ENCODE results near the gene DGKQ.

DGKQ gene

DNA sequence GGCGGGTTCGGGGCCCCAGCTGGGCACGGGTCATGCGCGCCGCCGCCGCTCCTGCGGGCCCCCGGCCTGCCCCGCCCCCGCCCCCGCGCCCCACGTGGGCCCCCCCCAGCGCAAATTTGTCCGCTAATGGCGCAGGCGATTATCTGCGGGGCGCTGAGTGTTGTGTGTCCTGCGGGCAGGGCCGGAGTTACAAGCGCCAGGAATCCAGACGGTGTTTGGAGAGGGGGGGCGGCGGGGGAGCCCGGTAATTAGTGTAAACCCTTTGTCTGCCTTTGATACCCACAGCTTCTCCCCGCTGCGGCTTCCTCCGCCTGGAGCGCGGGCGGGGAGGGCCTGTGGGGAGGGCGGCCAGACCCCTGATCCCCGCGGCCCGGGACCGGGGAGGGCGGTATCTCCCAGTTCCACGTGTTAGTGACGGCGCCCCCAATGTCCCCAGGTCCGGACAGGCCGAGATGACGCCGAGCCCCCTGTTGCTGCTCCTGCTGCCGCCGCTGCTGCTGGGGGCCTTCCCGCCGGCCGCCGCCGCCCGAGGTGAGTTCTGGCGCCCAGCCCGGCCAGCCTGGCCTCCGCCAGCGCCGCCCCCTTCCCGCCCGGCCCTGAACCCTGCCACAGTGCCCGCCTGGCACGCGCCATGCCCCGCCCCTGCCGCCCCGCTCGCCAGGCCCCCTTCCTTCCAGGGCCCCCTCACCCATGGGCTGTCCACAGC lies 38.8 kb upstream of the DGKQ start:
- H2AFZ ChIP-seq (ENCODE audit: low read depth, low read length), result no peak overlapping the region
- TF ChIP-seq EZH2phosphoT487 (IDR thresholded peaks at IDR 0.05; ENCODE audit: low read depth), result no peak
- TF ChIP-seq, protein P1, sequence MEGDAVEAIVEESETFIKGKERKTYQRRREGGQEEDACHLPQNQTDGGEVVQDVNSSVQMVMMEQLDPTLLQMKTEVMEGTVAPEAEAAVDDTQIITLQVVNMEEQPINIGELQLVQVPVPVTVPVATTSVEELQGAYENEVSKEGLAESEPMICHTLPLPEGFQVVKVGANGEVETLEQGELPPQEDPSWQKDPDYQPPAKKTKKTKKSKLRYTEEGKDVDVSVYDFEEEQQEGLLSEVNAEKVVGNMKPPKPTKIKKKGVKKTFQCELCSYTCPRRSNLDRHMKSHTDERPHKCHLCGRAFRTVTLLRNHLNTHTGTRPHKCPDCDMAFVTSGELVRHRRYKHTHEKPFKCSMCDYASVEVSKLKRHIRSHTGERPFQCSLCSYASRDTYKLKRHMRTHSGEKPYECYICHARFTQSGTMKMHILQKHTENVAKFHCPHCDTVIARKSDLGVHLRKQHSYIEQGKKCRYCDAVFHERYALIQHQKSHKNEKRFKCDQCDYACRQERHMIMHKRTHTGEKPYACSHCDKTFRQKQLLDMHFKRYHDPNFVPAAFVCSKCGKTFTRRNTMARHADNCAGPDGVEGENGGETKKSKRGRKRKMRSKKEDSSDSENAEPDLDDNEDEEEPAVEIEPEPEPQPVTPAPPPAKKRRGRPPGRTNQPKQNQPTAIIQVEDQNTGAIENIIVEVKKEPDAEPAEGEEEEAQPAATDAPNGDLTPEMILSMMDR (IDR thresholded peaks at IDR 0.05; ENCODE audit: low read depth, low read length), result no peak
- peak overlapping the region; percentile 43; the same call in 1 of the 2 replicates for H3K4me3 ChIP-seq (ENCODE audit: low read length)
- H4K20me1 ChIP-seq (ENCODE audit: insufficient read depth, low read length), result no peaks in the 10 kb centered on the region
- no peaks in the 10 kb centered on the region for H3K36me3 ChIP-seq (replicated peaks; ENCODE audit: low read depth, low read length)
- H3K4me2 ChIP-seq (ENCODE audit: low read length), result no peak overlapping the region
- no peaks in the 10 kb centered on the region for H3K9me3 ChIP-seq (ENCODE audit: insufficient read depth, low read length)
- no peak overlapping the region for H3K9ac ChIP-seq (ENCODE audit: low read length)
- peaks cover 16% of the 10 kb centered on the region for H3K27me3 ChIP-seq (ENCODE audit: low read depth, low read length)
- H3K79me2 ChIP-seq (ENCODE audit: low read length), result no peaks in the 10 kb centered on the region
- 0 out of 2 replicates have a peak, but pooled peaks cover 4% of the 10 kb centered on the region for H3K4me1 ChIP-seq (ENCODE audit: low read length)
- no peak overlapping the region for H3K27ac ChIP-seq (ENCODE audit: low read length)

DNA sequence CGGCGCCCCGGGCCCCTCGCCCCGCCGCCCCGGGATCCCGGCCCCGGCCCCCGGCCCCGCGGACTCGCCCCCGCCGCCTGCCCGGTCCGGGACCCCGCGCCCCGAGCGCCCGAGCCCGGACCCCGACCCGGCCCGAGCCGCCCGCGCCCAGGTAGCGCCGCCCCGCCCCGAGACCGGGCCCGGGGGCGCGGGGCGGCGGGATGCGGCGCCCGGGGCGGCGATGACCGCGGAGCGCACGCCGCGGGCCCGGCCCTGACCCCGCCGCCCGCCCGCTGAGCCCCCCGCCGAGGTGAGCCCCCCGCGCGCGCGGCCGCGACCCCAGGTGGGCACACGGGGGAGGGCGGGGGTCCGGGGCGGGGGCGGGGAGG lies 38.3 kb upstream of the DGKQ start:
- TF ChIP-seq EZH2phosphoT487 (IDR thresholded peaks at IDR 0.05; ENCODE audit: low read depth), result no peak
- TF ChIP-seq, protein P1 (IDR thresholded peaks at IDR 0.05; ENCODE audit: low read depth, low read length), result no peak
- Histone ChIP-seq H3K27ac (ENCODE audit: low read length) (no peak overlapping the region), H4K20me1 (ENCODE audit: insufficient read depth, low read length) (no peaks in the 10 kb centered on the region), H3K4me1 (ENCODE audit: low read length) (0 out of 2 replicates have a peak, but pooled peaks cover 4% of the 10 kb centered on the region), H3K4me3 (ENCODE audit: low read length) (no peak overlapping the region), H3K36me3 (replicated peaks; ENCODE audit: low read depth, low read length) (no peaks in the 10 kb centered on the region), H3K27me3 (ENCODE audit: low read depth, low read length) (peaks cover 20% of the 10 kb centered on the region), H3K9ac (ENCODE audit: low read length) (no peak overlapping the region), H2AFZ (ENCODE audit: low read depth, low read length) (no peak overlapping the region), H3K9me3 (ENCODE audit: insufficient read depth, low read length) (no peaks in the 10 kb centered on the region), H3K79me2 (ENCODE audit: low read length) (no peaks in the 10 kb centered on the region), H3K4me2 (ENCODE audit: low read length) (no peak overlapping the region)

DNA sequence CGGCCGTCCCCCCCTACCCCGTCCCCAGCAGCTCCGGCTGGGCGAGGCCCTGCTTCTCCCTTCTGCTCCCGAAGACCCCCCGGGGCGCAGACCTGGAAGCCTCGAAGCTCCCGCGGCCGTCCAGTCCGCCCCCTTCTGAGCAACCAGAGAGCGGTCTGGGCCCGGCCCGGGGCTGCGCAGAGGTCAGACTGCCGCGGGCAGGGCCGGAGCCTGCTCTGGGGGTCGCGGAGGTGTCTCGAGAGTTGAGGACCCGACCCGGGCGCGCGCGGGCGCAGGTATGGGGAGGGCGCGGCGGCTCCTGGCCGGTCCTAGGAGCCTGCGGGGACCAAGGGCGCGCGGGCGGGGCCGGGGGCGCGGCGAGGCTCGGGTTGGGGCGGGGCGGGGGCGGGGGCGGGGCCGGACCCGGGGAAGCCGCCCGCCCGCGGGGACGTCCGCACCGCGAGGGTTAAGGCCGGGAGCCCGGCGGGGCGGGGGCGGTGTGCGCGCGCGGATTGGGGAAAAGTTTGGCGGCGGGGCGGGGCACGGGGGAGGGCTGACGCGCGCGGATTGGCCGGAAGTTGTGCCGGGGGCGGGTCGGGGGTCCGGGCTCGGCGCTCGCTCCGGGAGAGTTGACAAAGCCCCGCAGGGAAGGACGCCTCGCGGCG lies 37.8 kb upstream of the DGKQ start, which contains the start of gene FGFRL1:
Gene FGFRL1, plus strand, starts transcription at position 605 of the 644 bp plus-strand sequence. CDS start 860 bp downstream, outside the sequence.
- Histone ChIP-seq H3K9me3 (ENCODE audit: insufficient read depth, low read length) (no peaks in the 10 kb centered on the region), H3K4me1 (ENCODE audit: low read length) (0 out of 2 replicates have a peak, but pooled peaks cover 4% of the 10 kb centered on the region), H3K27me3 (ENCODE audit: low read depth, low read length) (peaks cover 22% of the 10 kb centered on the region), H3K4me2 (ENCODE audit: low read length) (no peak within 1 kb of the TSS), H3K27ac (ENCODE audit: low read length) (no peak within 1 kb of the TSS), H3K4me3 (ENCODE audit: low read length) (peak within 1 kb of the TSS; percentile 43; the same call in 1 of the 2 replicates), H3K79me2 (ENCODE audit: low read length) (no peaks in the 10 kb centered on the region), H4K20me1 (ENCODE audit: insufficient read depth, low read length) (no peaks in the 10 kb centered on the region), H3K9ac (ENCODE audit: low read length) (no peak within 1 kb of the TSS), H2AFZ (ENCODE audit: low read depth, low read length) (no peak within 1 kb of the TSS), H3K36me3 (replicated peaks; ENCODE audit: low read depth, low read length) (no peaks in the 10 kb centered on the region)
- TF ChIP-seq, protein P1 (IDR thresholded peaks at IDR 0.05; ENCODE audit: low read depth, low read length), result no peak
- TF ChIP-seq EZH2phosphoT487 (IDR thresholded peaks at IDR 0.05; ENCODE audit: low read depth), result no peak

DNA sequence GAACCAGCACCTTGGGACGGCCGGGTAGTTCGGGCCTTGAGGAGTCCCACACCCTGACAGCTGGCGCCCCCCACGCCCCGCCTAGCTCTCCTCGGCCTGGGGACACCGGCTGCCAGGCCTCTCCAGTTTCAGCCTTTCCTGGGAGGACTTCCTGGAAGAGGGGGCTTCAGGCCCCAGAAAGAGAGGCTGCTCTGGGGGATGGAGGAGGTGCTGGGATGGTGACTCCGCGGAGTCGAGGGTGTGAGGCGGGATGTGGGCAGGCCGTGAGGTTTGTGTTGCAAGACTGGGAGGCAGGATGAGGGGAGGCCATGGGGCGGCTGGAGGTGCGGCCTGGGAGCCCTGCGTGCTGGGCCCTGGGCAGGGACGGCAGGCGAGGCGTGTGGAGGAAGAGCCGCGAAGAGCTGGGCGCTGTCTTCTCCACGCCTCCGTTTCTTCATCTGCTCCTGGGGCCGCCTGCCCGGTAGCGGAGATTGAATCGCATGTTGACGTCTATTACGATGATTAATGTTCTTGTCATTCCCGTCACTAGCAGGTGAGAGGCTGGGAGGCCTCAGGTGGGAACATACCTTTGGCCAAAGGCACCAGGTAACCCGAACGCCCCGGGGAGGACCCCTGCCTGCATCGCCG lies 37.1 kb upstream of the DGKQ start:
- H2AFZ ChIP-seq (ENCODE audit: low read depth, low read length), result no peak overlapping the region
- 0 out of 2 replicates have a peak, but pooled peaks cover 4% of the 10 kb centered on the region for H3K4me1 ChIP-seq (ENCODE audit: low read length)
- H3K4me3 ChIP-seq (ENCODE audit: low read length), result no peak overlapping the region
- no peak overlapping the region for H3K27ac ChIP-seq (ENCODE audit: low read length)
- no peak overlapping the region for H3K4me2 ChIP-seq (ENCODE audit: low read length)
- no peaks in the 10 kb centered on the region for H3K36me3 ChIP-seq (replicated peaks; ENCODE audit: low read depth, low read length)
- H3K9ac ChIP-seq (ENCODE audit: low read length), result no peak overlapping the region
- H3K27me3 ChIP-seq (ENCODE audit: low read depth, low read length), result peaks cover 22% of the 10 kb centered on the region
- TF ChIP-seq, protein P1 (IDR thresholded peaks at IDR 0.05; ENCODE audit: low read depth, low read length), result no peak
- no peak for TF ChIP-seq EZH2phosphoT487 (IDR thresholded peaks at IDR 0.05; ENCODE audit: low read depth)
- H3K79me2 ChIP-seq (ENCODE audit: low read length), result no peaks in the 10 kb centered on the region
- H4K20me1 ChIP-seq (ENCODE audit: insufficient read depth, low read length), result no peaks in the 10 kb centered on the region
- no peaks in the 10 kb centered on the region for H3K9me3 ChIP-seq (ENCODE audit: insufficient read depth, low read length)
